IMR-90 (cell line): Measurements from ENCODE around the gene RNH1. TPM values are rescaled to one million over a fixed set of nuclear protein-coding genes. Genes with fewer than 3 reads are reported as not detected.

Experiments
- ATAC-seq: fragments of 200-7000 bp; cut with Tn5 transposase; 2 replicates; pipeline ENCODE4 v1.9.1; 2020; ENCODE audit warnings: low read depth, mild to moderate bottlenecking, moderate library complexity
- BruUV-seq: library from RNA; stranded (reverse); fragments of 400-500 nt; replicated peaks from 2 replicates; lab custom pipeline; 2021; lab: Mats Ljungman, UMichigan
- CTCF ChIA-PET: fragments of 300-600 bp; formaldehyde crosslinking; extraction: SDS; loops from one replicate; lab custom pipeline; 2021; ENCODE audit warnings: antibody characterized with exemption; lab: Yijun Ruan, JAX
- POLR2A ChIA-PET: fragments of 300-600 bp; sonication (Branson Sonifier 250); formaldehyde crosslinking; loops from one replicate; lab custom pipeline; 2022; ENCODE audit warnings: antibody characterized with exemption; ENCODE audit not compliant: unreplicated experiment; lab: Charles Lee
- DNase-seq: peaks from one replicate; pipeline ENCODE4 v3.0.0; 2013
- H2AFZ ChIP-seq: replicated peaks from 2 replicates; pipeline ENCODE3; 2013; ENCODE audit warnings: low read length, mild to moderate bottlenecking; ENCODE audit not compliant: poor library complexity
- H2AK5ac ChIP-seq: 2 replicates; pipeline ENCODE4 v1.6.1; 2013; ENCODE audit warnings: low read depth, low read length, inconsistent platforms
- H2AK9ac ChIP-seq: replicated peaks from 2 replicates; pipeline ENCODE3; 2013; ENCODE audit warnings: mild to moderate bottlenecking, low read depth, low read length, moderate library complexity; ENCODE audit not compliant: poor library complexity
- H2BK120ac ChIP-seq: 2 replicates; pipeline ENCODE4 v1.6.1; 2013; ENCODE audit warnings: low read depth, low read length, inconsistent platforms
- H2BK15ac ChIP-seq: 3 replicates; pipeline ENCODE4 v1.6.1; 2013; ENCODE audit warnings: low read depth, low read length, inconsistent platforms
- H2BK20ac ChIP-seq: 2 replicates; pipeline ENCODE4 v1.6.1; 2013; ENCODE audit warnings: low read depth, mild to moderate bottlenecking, inconsistent platforms, low read length, moderate library complexity
- H2BK5ac ChIP-seq: 2 replicates; pipeline ENCODE4 v1.6.1; 2013; ENCODE audit warnings: mild to moderate bottlenecking, low read depth, low read length, inconsistent platforms; ENCODE audit not compliant: poor library complexity, severe bottlenecking
- H3K14ac ChIP-seq: replicated peaks from 2 replicates; pipeline ENCODE4 v1.6.1; 2013; ENCODE audit warnings: low read depth, low read length, inconsistent platforms
- H3K18ac ChIP-seq: 2 replicates; pipeline ENCODE4 v1.6.1; 2013; ENCODE audit warnings: low read depth, low read length, control low read depth
- H3K23ac ChIP-seq: 2 replicates; pipeline ENCODE4 v1.6.1; 2013; ENCODE audit warnings: low read depth, low read length, inconsistent platforms
- H3K27ac ChIP-seq: 2 replicates; pipeline ENCODE4 v1.5.1; 2013; ENCODE audit warnings: mild to moderate bottlenecking, control low read depth, low read length; ENCODE audit not compliant: insufficient read depth
- H3K27me3 ChIP-seq: 2 replicates; pipeline ENCODE4 v1.6.1; 2013; ENCODE audit warnings: low read length; ENCODE audit not compliant: control insufficient read depth, insufficient read depth
- H3K36me3 ChIP-seq: 2 replicates; pipeline ENCODE4 v1.6.1; 2013; ENCODE audit warnings: low read length, mixed read lengths; ENCODE audit not compliant: control insufficient read depth, insufficient read depth
- H3K4ac ChIP-seq: 2 replicates; pipeline ENCODE4 v1.6.1; 2013; ENCODE audit warnings: low read depth, low read length, inconsistent platforms
- H3K4me1 ChIP-seq: 2 replicates; pipeline ENCODE4 v1.6.1; 2013; ENCODE audit warnings: low read length, mixed read lengths; ENCODE audit not compliant: control insufficient read depth, insufficient read depth
- H3K4me2 ChIP-seq: 2 replicates; pipeline ENCODE4 v1.6.1; 2013; ENCODE audit warnings: low read depth, mild to moderate bottlenecking, control low read depth, low read length, moderate library complexity
- H3K4me3 ChIP-seq: 2 replicates; pipeline ENCODE4 v1.5.1; 2013; ENCODE audit warnings: low read depth, mild to moderate bottlenecking, control low read depth, low read length, moderate library complexity; ENCODE audit not compliant: insufficient read depth
- H3K56ac ChIP-seq: 2 replicates; pipeline ENCODE4 v1.6.1; 2013; ENCODE audit warnings: low read length, inconsistent platforms; ENCODE audit not compliant: insufficient read depth; ENCODE audit errors: extremely low read depth
- H3K79me1 ChIP-seq, 2 experiments: 2 replicates each; pipeline ENCODE4 v1.6.1; 2013; ENCODE audit warnings: low read length in 2 of 2, inconsistent platforms in 1 of 2, low read depth in 1 of 2
- H3K9ac ChIP-seq: 2 replicates; pipeline ENCODE4 v1.6.1; 2013; ENCODE audit warnings: low read depth, low read length, control low read depth
- H3K9me1 ChIP-seq: 2 replicates; pipeline ENCODE4 v1.6.1; 2013; ENCODE audit warnings: low read length, inconsistent platforms; ENCODE audit not compliant: insufficient read depth
- H3K9me3 ChIP-seq: 2 replicates; pipeline ENCODE4 v1.6.1; 2013; ENCODE audit warnings: low read length; ENCODE audit not compliant: control insufficient read depth, insufficient read depth
- H4K20me1 ChIP-seq: 2 replicates; pipeline ENCODE4 v1.6.1; 2013; ENCODE audit warnings: low read length, inconsistent platforms; ENCODE audit not compliant: insufficient read depth
- H4K5ac ChIP-seq: 2 replicates; pipeline ENCODE4 v1.6.1; 2013; ENCODE audit warnings: mild to moderate bottlenecking, low read depth, low read length, control low read depth
- H4K8ac ChIP-seq, 2 experiments: 2 replicates each; pipeline ENCODE4 v1.6.1; 2013; ENCODE audit warnings: low read depth in 2 of 2, low read length in 2 of 2, control low read depth in 1 of 2, inconsistent platforms in 1 of 2
- H4K91ac ChIP-seq: 2 replicates; pipeline ENCODE4 v1.6.1; 2013; ENCODE audit warnings: low read depth, low read length, inconsistent platforms; ENCODE audit not compliant: insufficient read depth
- CEBPB ChIP-seq: IDR thresholded peaks from 2 replicates; pipeline ENCODE4 v1.6.1; 2012; ENCODE audit warnings: low read depth, low read length, improper control_type of control experiment
- CHD1 ChIP-seq: IDR thresholded peaks from 2 replicates; pipeline ENCODE4 v1.6.1; 2012; ENCODE audit warnings: low read depth, low read length, improper control_type of control experiment
- CTCF ChIP-seq: conservative IDR thresholded peaks from 2 replicates; pipeline ENCODE4 v1.5.1; 2012; ENCODE audit warnings: mild to moderate bottlenecking, low read depth, low read length, improper control_type of control experiment
- ELK1 ChIP-seq: fragments of 150-350 bp; IDR thresholded peaks from 2 replicates; pipeline ENCODE4 v1.6.1; 2016; ENCODE audit warnings: low read depth, mild to moderate bottlenecking, low read length, moderate library complexity, borderline replicate concordance
- FOS ChIP-seq: fragments of 150-350 bp; IDR thresholded peaks from 2 replicates; pipeline ENCODE4 v1.6.1; 2016; ENCODE audit warnings: low read depth, low read length
- MAFK ChIP-seq: IDR thresholded peaks from 2 replicates; pipeline ENCODE4 v1.6.1; 2012; ENCODE audit warnings: low read depth, low read length, improper control_type of control experiment
- MAZ ChIP-seq: IDR thresholded peaks from 2 replicates; pipeline ENCODE4 v1.6.1; 2012; ENCODE audit warnings: low read depth, mild to moderate bottlenecking, low read length, improper control_type of control experiment, moderate library complexity, borderline replicate concordance
- MXI1 ChIP-seq: IDR thresholded peaks from 2 replicates; pipeline ENCODE4 v1.6.1; 2012; ENCODE audit warnings: low read depth, mild to moderate bottlenecking, low read length, moderate library complexity, borderline replicate concordance
- NFE2L2 ChIP-seq: fragments of 150-350 bp; IDR thresholded peaks from 2 replicates; pipeline ENCODE4 v1.6.1; 2016; ENCODE audit warnings: low read depth, mild to moderate bottlenecking, low read length
- POLR2A ChIP-seq: IDR thresholded peaks from 2 replicates; pipeline ENCODE4 v1.6.1; 2012; ENCODE audit warnings: mild to moderate bottlenecking, low read depth, low read length
- RAD21 ChIP-seq: IDR thresholded peaks from 2 replicates; pipeline ENCODE4 v1.6.1; 2012; ENCODE audit warnings: low read length, improper control_type of control experiment
- RCOR1 ChIP-seq: IDR thresholded peaks from 2 replicates; pipeline ENCODE4 v1.6.1; 2012; ENCODE audit warnings: mild to moderate bottlenecking, low read length, improper control_type of control experiment; ENCODE audit not compliant: insufficient replicate concordance
- RFX5 ChIP-seq: IDR thresholded peaks from 2 replicates; pipeline ENCODE4 v1.8.0; 2012; ENCODE audit warnings: low read depth, mild to moderate bottlenecking, low read length, moderate library complexity
- SMC3 ChIP-seq: fragments of 150-350 bp; IDR thresholded peaks from 2 replicates; pipeline ENCODE4 v1.6.1; 2016; ENCODE audit warnings: low read depth, mild to moderate bottlenecking, antibody characterized with exemption, low read length, moderate library complexity
- USF2 ChIP-seq: fragments of 150-350 bp; IDR thresholded peaks from 2 replicates; pipeline ENCODE4 v1.6.1; 2017; ENCODE audit warnings: mild to moderate bottlenecking, antibody characterized with exemption, low read length, low read depth
- WGBS, 2 experiments: methylation state at CpG; one replicate each; pipeline versions ENCODE4 v1.1.5 to v1.1.7; 2013; ENCODE audit warnings: missing lambda C conversion rate in 2 of 2; ENCODE audit not compliant: insufficient read length in 1 of 2; ENCODE audit errors: extremely low coverage in 2 of 2; 5-methylcytosine and 5-hydroxymethylcytosine counted together
- dilution Hi-C: fragments of 300-500 bp; cut with HindIII; formaldehyde crosslinking; loops from one replicate; pipeline ENCODE4 v1.14.3; 2018; ENCODE audit warnings: low sequenced_read_pairs; ENCODE audit not compliant: unreplicated experiment
- in situ Hi-C: fragments of 300-500 bp; cut with MboI; formaldehyde crosslinking; loops from 3 replicates; pipeline ENCODE4 v1.14.3; 2019; ENCODE audit warnings: low sequenced_read_pairs, inconsistent platforms, mixed read lengths
- intact Hi-C: fragments of 100-400 bp; cut with micrococcal nuclease; formaldehyde crosslinking; loops from 2 replicates; pipeline ENCODE4 v1.10.0; 2022
- polyA plus RNA-seq, 3 experiments: library from polyadenylated mRNA; depleted of rRNA; stranded (reverse); fragments of >200 nt; gene quantifications; 2 replicates each; pipeline ENCODE4 v1.2.3, GENCODE V29; 2012; ENCODE audit warnings: low replicate concordance in 1 of 3
- total RNA-seq: library from RNA; depleted of rRNA; stranded (reverse); fragments of >200 nt; gene quantifications from 2 replicates; pipeline ENCODE4 v1.2.3, GENCODE V29; 2012

RNH1 gene
- total and polyA plus RNA-seq, 2 of the 4 experiments (the other 2 are of a cell fraction), result 138 to 247 TPM

- Histone ChIP-seq H2BK5ac (no peak overlapping the region), H3K4me3 (no peak overlapping the region), H2BK120ac (no peak overlapping the region), H2AFZ (no peak overlapping the region), H3K79me1 (peaks cover 6 to 17% of the 10 kb centered on the region in 2 experiments), H3K56ac (no peak overlapping the region), H3K23ac (no peak overlapping the region), H4K20me1 (no peaks in the 10 kb centered on the region), H3K36me3 (peaks cover 17% of the 10 kb centered on the region), H4K5ac (no peak overlapping the region), H3K14ac (no peak overlapping the region), H3K27me3 (no peaks in the 10 kb centered on the region), H3K4ac (no peak overlapping the region), H2BK20ac (no peak overlapping the region), H3K9me1 (peaks cover 3% of the 10 kb centered on the region; the same call in 1 of the 2 replicates), H3K4me1 (peaks cover 2% of the 10 kb centered on the region), H3K18ac (no peak overlapping the region), H2BK15ac (no peak overlapping the region), H3K4me2 (no peak overlapping the region), H2AK9ac (no peak overlapping the region), H3K9ac (no peak overlapping the region), H3K9me3 (peaks cover 6% of the 10 kb centered on the region; the same call in 1 of the 2 replicates), H4K91ac (no peak overlapping the region), H2AK5ac (no peak overlapping the region), H3K27ac (no peak overlapping the region), H4K8ac (no peak overlapping the region)
- ATAC-seq (no peak), DNase-seq (no peak)
- CTCF ChIA-PET, result no interaction called here
- no TSS peak for BruUV-seq
- in situ Hi-C loops (no loop called here), intact Hi-C loops (no loop called here), dilution Hi-C loops (no loop called here)
- 95% methylated on average over 14 of the region's 29 CpGs; no CpG with 5 or more reads in 1 of the 2 experiments for WGBS, 2 experiments
- POLR2A ChIA-PET, result no interaction called here
- TF ChIP-seq RFX5, result no peak
- no peak for TF ChIP-seq CTCF
- TF ChIP-seq CEBPB, result no peak
- no peak for TF ChIP-seq RCOR1
- no peak for TF ChIP-seq MXI1
- TF ChIP-seq ELK1, result no peak
- TF ChIP-seq CHD1, result no peak
- TF ChIP-seq RAD21, result no peak
- TF ChIP-seq NFE2L2, result no peak
- no peak for TF ChIP-seq MAFK
- TF ChIP-seq SMC3, result no peak
- TF ChIP-seq USF2, result no peak
- TF ChIP-seq FOS, result no peak
- TF ChIP-seq POLR2A, result no peak
- no peak for TF ChIP-seq MAZ
Observed at GRCh38 chr11:512761-513595, 5.9 kb upstream of the RNH1 start.
